HepG2 (cell line): ENCODE results near the gene VPS11. TPM values are rescaled to one million over a fixed set of nuclear protein-coding genes. Genes with fewer than 3 reads are reported as not detected.

ENCODE experiments used
- ATAC-seq: fragments of 200-7000 bp; cut with Tn5 transposase; 3 replicates; pipeline ENCODE4 v1.9.1; 2020; ENCODE audit warnings: mild to moderate bottlenecking, moderate library complexity
- BruUV-seq: library from RNA; stranded (reverse); fragments of 400-500 nt; replicated peaks from 2 replicates; lab custom pipeline; 2021; lab: Mats Ljungman, UMichigan
- CTCF ChIA-PET: fragments of 300-600 bp; formaldehyde crosslinking; extraction: SDS; loops from one replicate; lab custom pipeline; 2021; ENCODE audit warnings: low total read pairs, inconsistent platforms, low intra/inter-chr PET ratio; lab: Yijun Ruan, JAX
- POLR2A ChIA-PET: fragments of 350-600 bp; sonication (Branson Sonifier 250); formaldehyde crosslinking; loops from one replicate; lab custom pipeline; 2020; ENCODE audit warnings: antibody characterized with exemption, inconsistent platforms; lab: Yijun Ruan, JAX
- DNase-seq: peaks from one replicate; pipeline ENCODE4 v3.0.0-alpha.2; 2015; ENCODE audit warnings: low spot score
- FAIRE-seq: peaks from 3 replicates; lab custom pipeline; 2011; peaks lifted over from hg19 to GRCh38; lab: Jason Lieb, UNC
- H2AFZ ChIP-seq: one replicate; pipeline ENCODE4 v1.6.1; 2011; ENCODE audit warnings: low read length, inconsistent platforms
- H3K27ac ChIP-seq: fragments of 300-600 bp; 3 replicates; pipeline ENCODE4 v1.8.0; 2011; ENCODE audit warnings: mixed run types, mild to moderate bottlenecking, mixed read lengths, low read length, inconsistent platforms; ENCODE audit not compliant: insufficient read depth; ENCODE audit errors: extremely low read length
- H3K27me3 ChIP-seq, 2 experiments: fragments of 200-600 bp in 1 of 2; 2 replicates in 1 of 2; 3 replicates in 1 of 2; pipeline versions ENCODE4 v1.6.0 to v1.8.0; 2011; ENCODE audit warnings: low read length in 2 of 2, mild to moderate bottlenecking in 2 of 2, moderate library complexity in 2 of 2, inconsistent platforms in 1 of 2; ENCODE audit not compliant: insufficient read depth in 2 of 2, control insufficient read depth in 1 of 2
- H3K36me3 ChIP-seq, 2 experiments: fragments of 200-600 bp in 1 of 2; replicated peaks in 1 of 2; 2 replicates in 1 of 2; 3 replicates in 1 of 2; pipeline versions ENCODE4 v1.5.1 to v1.8.0; 2011; ENCODE audit warnings: low read length in 2 of 2, inconsistent platforms in 1 of 2; ENCODE audit not compliant: insufficient read depth in 2 of 2, control insufficient read depth in 1 of 2
- H3K4me1 ChIP-seq: 2 replicates; pipeline ENCODE4 v1.5.1; 2012; ENCODE audit warnings: low read length, inconsistent platforms; ENCODE audit not compliant: insufficient read depth
- H3K4me2 ChIP-seq: 2 replicates; pipeline ENCODE4 v1.6.0; 2011; ENCODE audit warnings: low read depth, low read length, inconsistent platforms
- H3K4me3 ChIP-seq, 3 experiments: fragments of 200-600 bp in 1 of 3; sonication (generic), shearing (Covaris generic) in 1 of 3; replicated peaks in 1 of 3; 2 replicates each; pipeline ENCODE4 v1.5.1; 2011 to 2016; ENCODE audit warnings: low read length in 3 of 3, inconsistent platforms in 2 of 3, low read depth in 2 of 3, mild to moderate bottlenecking in 2 of 3, control low read depth in 1 of 3, mixed read lengths in 1 of 3; ENCODE audit not compliant: insufficient read depth in 1 of 3
- H3K79me2 ChIP-seq: one replicate; pipeline ENCODE4 v1.6.1; 2011; ENCODE audit warnings: low read length, inconsistent platforms; ENCODE audit not compliant: insufficient read depth
- H3K9ac ChIP-seq: 2 replicates; pipeline ENCODE4 v1.6.0; 2011; ENCODE audit warnings: mild to moderate bottlenecking, low read depth, low read length, inconsistent platforms; ENCODE audit not compliant: insufficient read depth
- H3K9me3 ChIP-seq: 2 replicates; pipeline ENCODE4 v1.5.1; 2012; ENCODE audit warnings: mild to moderate bottlenecking, low read length
- H4K20me1 ChIP-seq: 2 replicates; pipeline ENCODE4 v1.6.0; 2011; ENCODE audit warnings: inconsistent platforms, mild to moderate bottlenecking, low read length, moderate library complexity; ENCODE audit not compliant: insufficient read depth
- CCDC6 ChIP-seq: sonication (generic); formaldehyde crosslinking; IDR thresholded peaks from 2 replicates; pipeline ENCODE4 v1.8.1; 2022; ENCODE audit warnings: mild to moderate bottlenecking, missing genetic modification reagents, moderate library complexity
- CREBL2 ChIP-seq: sonication (generic); formaldehyde crosslinking; IDR thresholded peaks from 2 replicates; pipeline ENCODE4 v1.8.1; 2023; ENCODE audit warnings: missing genetic modification reagents, mild to moderate bottlenecking, borderline replicate concordance
- FOXP4 ChIP-seq: sonication (generic); formaldehyde crosslinking; IDR thresholded peaks from 2 replicates; pipeline ENCODE4 v1.4.0; 2020; ENCODE audit warnings: missing genetic modification reagents
- NR2C2 ChIP-seq: sonication (generic); formaldehyde crosslinking; IDR thresholded peaks from 2 replicates; pipeline ENCODE4 v1.4.0; 2020; ENCODE audit warnings: missing genetic modification reagents, mild to moderate bottlenecking, moderate library complexity, borderline replicate concordance
- POLR2AphosphoS5 ChIP-seq: IDR thresholded peaks from 2 replicates; pipeline ENCODE4 v1.6.1; 2012; ENCODE audit warnings: low read depth, low read length
- RNF219 ChIP-seq: sonication (generic); formaldehyde crosslinking; IDR thresholded peaks from 2 replicates; pipeline ENCODE4 v1.5.0; 2020; ENCODE audit warnings: mild to moderate bottlenecking, missing genetic modification reagents
- SP5 ChIP-seq: IDR thresholded peaks from 2 replicates; pipeline ENCODE4 v1.6.1; 2016; ENCODE audit warnings: low read depth, borderline replicate concordance
- YEATS4 ChIP-seq: sonication (generic); formaldehyde crosslinking; IDR thresholded peaks from 2 replicates; pipeline ENCODE4 v1.4.0; 2020; ENCODE audit warnings: missing genetic modification reagents, borderline replicate concordance
- ZFP1 ChIP-seq: IDR thresholded peaks from 2 replicates; pipeline ENCODE4 v1.6.1; 2016
- ZMYM3 ChIP-seq: sonication (generic); formaldehyde crosslinking; IDR thresholded peaks from 2 replicates; pipeline ENCODE4 v1.5.1; 2020; ENCODE audit warnings: mild to moderate bottlenecking, missing genetic modification reagents
- ZNF235 ChIP-seq: sonication (generic); formaldehyde crosslinking; IDR thresholded peaks from 2 replicates; pipeline ENCODE4 v1.8.1; 2023; ENCODE audit warnings: mild to moderate bottlenecking, missing genetic modification reagents, borderline replicate concordance
- ZNF3 ChIP-seq: IDR thresholded peaks from 2 replicates; pipeline ENCODE4 v1.7.0; 2017; ENCODE audit warnings: inconsistent platforms
- ZNF430 ChIP-seq: sonication (generic); formaldehyde crosslinking; IDR thresholded peaks from 2 replicates; pipeline ENCODE4 v1.9.0; 2021; ENCODE audit warnings: mild to moderate bottlenecking, missing genetic modification reagents
- ZNF564 ChIP-seq: sonication (generic); formaldehyde crosslinking; IDR thresholded peaks from 2 replicates; pipeline ENCODE4 v1.8.1; 2023; ENCODE audit warnings: mild to moderate bottlenecking, missing genetic modification reagents
- ZNF598 ChIP-seq: sonication (generic); formaldehyde crosslinking; IDR thresholded peaks from 2 replicates; pipeline ENCODE4 v1.5.1; 2020; ENCODE audit warnings: mild to moderate bottlenecking, missing genetic modification reagents, borderline replicate concordance
- ZNF644 ChIP-seq: IDR thresholded peaks from 2 replicates; pipeline ENCODE4 v1.6.1; 2016; ENCODE audit warnings: low read depth
- WGBS: methylation state at CpG from one replicate; pipeline ENCODE4 v1.1.6; 2017; ENCODE audit warnings: low lambda C conversion rate; 5-methylcytosine and 5-hydroxymethylcytosine counted together
- in situ Hi-C: cut with HindIII; loops from 2 replicates; pipeline ENCODE4 v1.10.0; 2017; ENCODE audit warnings: low pct_unique_long_range_greater_than_20kb; ENCODE audit not compliant: extremely low pct_ligation_motif_present
- intact Hi-C: fragments of 100-400 bp; cut with micrococcal nuclease; formaldehyde crosslinking; loops from one replicate; pipeline ENCODE4 v1.10.0; 2022; ENCODE audit not compliant: unreplicated experiment
- polyA plus RNA-seq, 8 experiments: library from polyadenylated mRNA; depleted of rRNA in 3 of 8; stranded (reverse) in 7 of 8; unstranded in 1 of 8; fragments of >200 nt; fragmentation: Illumina TruSeq in 4 of 8; extraction: Trizol in 4 of 8; gene quantifications; 2 replicates each; pipeline versions ENCODE4 v1.2.1 to v1.2.3, GENCODE V29; 2011 to 2016; ENCODE audit warnings: low read depth in 4 of 8, missing spikeins in 1 of 8, mixed read lengths in 1 of 8; ENCODE audit not compliant: insufficient read depth in 1 of 8
- total RNA-seq, 5 experiments: library from RNA; depleted of rRNA; stranded (reverse); fragments of >200 nt; fragmentation: Illumina TruSeq; extraction: Trizol; gene quantifications; 2 replicates each; pipeline ENCODE4 v1.2.3, GENCODE V29; 2016; ENCODE audit warnings: low read depth in 1 of 5
- TF ChIP-seq, protein P1 (sequence below): IDR thresholded peaks from 2 replicates; pipeline ENCODE4 v1.6.1; 2018; ENCODE audit warnings: missing genetic modification reagents

VPS11 gene
- total and polyA plus RNA-seq, 2 of the 13 experiments (the other 11 are each of a cell fraction or from before 2014, with no cell fraction given): 13.7 to 21.6 TPM

DNA sequence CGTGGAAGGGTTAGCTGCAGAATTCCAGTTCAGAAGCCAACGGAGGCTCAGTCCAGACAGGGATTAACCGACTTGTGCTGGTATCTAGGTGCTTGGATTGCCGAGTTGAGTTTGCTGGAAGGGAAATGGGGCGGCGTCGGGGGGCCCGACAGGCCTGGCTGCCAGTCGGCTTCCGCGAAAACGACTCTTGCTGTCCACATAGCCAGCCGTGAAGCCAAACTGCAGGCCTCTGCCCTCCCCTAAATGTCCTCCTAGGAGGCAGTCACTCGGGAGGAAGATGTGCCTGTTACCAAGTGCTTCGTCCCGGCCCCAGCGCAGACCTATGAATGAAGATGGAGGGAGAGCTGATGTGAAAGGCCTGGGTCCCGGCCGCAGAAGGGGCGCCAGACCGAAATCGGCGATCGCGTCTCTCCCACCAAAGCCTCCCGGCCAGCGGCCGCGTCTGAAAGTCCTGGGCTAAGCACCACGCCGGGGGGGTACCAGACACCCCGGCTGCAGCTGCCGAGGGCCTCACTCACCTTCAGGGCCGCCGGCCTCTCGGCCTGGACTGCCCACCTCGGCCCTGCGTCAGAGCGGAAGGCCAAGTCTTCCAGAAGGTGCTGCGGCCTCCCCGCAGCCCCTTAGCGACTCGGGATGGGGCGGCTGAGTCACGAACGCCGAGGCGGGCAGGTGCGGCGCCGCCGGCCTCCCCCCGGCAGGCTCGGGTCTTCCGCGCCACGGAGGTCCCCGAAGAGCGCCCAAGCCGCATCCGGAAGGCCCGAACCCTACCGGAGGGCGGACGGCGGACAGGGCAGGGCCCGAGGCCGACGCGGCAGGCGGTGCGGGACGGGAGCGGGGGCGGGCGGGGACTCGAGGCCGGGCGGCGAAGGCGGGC lies 26.6 kb downstream of the VPS11 start:
- Histone ChIP-seq H4K20me1 (peaks cover 16% of the 10 kb centered on the region), H3K9ac (peak overlapping the region; percentile 93), H3K27ac (peak overlapping the region; percentile 78), H3K4me1 (peaks cover 38% of the 10 kb centered on the region), H3K4me3 (peak overlapping the region; percentile 78 to 93 (median 91)), H3K4me2 (peak overlapping the region; percentile 85), H3K27me3 (no peaks in the 10 kb centered on the region), H3K79me2 (peaks cover 31% of the 10 kb centered on the region), H3K9me3 (no peaks in the 10 kb centered on the region), H3K36me3 (peaks cover 10 to 38% of the 10 kb centered on the region in 2 experiments; a peak in 4 of 5 replicates), H2AFZ (no peak overlapping the region)
- FAIRE-seq: no peak
- no peak for DNase-seq
- POLR2A ChIA-PET: interaction anchor here (0.7 to 3.1 kb wide), 23 partner anchors 8 to 275 kb away, joined by 3 to 109 read pairs (median 5); partner anchors contain the start of genes C2CD2L, DPAGT1, HINFP and HMBS
- in situ Hi-C loops: no loop called here
- under 1% methylated on average over 23 of the region's 81 CpGs for WGBS
- intact Hi-C loops: loop anchor here (2.0 kb wide), 4 partner anchors 29 to 63 kb away; partner anchors contain the start of genes HYOU1 and SLC37A4
- peak; percentile 5 for ATAC-seq
- no TSS peak for BruUV-seq
- CTCF ChIA-PET: no interaction called here
- TF ChIP-seq ZFP1 (CRISPR knock-in tag): no peak
- peak; percentile 9; the same call in 1 of the 2 replicates for TF ChIP-seq ZNF235 (CRISPR knock-in tag)
- TF ChIP-seq YEATS4: no peak
- no peak for TF ChIP-seq CREBL2 (CRISPR knock-in tag)
- TF ChIP-seq POLR2AphosphoS5: peak; percentile 10; the same call in 1 of the 2 replicates
- TF ChIP-seq SP5 (CRISPR knock-in tag): no peak
- TF ChIP-seq, protein P1, sequence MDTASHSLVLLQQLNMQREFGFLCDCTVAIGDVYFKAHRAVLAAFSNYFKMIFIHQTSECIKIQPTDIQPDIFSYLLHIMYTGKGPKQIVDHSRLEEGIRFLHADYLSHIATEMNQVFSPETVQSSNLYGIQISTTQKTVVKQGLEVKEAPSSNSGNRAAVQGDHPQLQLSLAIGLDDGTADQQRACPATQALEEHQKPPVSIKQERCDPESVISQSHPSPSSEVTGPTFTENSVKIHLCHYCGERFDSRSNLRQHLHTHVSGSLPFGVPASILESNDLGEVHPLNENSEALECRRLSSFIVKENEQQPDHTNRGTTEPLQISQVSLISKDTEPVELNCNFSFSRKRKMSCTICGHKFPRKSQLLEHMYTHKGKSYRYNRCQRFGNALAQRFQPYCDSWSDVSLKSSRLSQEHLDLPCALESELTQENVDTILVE (CRISPR knock-in tag): no peak
- TF ChIP-seq ZNF598 (CRISPR knock-in tag): no peak
- no peak for TF ChIP-seq RNF219 (CRISPR knock-in tag)
- no peak for TF ChIP-seq FOXP4 (CRISPR knock-in tag)
- TF ChIP-seq ZNF644 (CRISPR knock-in tag): no peak
- no peak for TF ChIP-seq ZMYM3
- no peak for TF ChIP-seq CCDC6 (CRISPR knock-in tag)
- TF ChIP-seq ZNF564 (CRISPR knock-in tag): no peak
- TF ChIP-seq NR2C2: no peak
- no peak for TF ChIP-seq ZNF3 (CRISPR knock-in tag)
- TF ChIP-seq ZNF430 (CRISPR knock-in tag): no peak
